ENCODE measurements around the gene TMEM219. TPM values are rescaled to one million over a fixed set of nuclear protein-coding genes. Genes with fewer than 3 reads are reported as not detected.

The TMEM219 gene
- total and polyA plus RNA-seq, 9 of the 15 experiments (the other 6 are each of a cell fraction or from before 2014, with no cell fraction given): 35.3 to 62.8 (median 55.5) TPM

DNA sequence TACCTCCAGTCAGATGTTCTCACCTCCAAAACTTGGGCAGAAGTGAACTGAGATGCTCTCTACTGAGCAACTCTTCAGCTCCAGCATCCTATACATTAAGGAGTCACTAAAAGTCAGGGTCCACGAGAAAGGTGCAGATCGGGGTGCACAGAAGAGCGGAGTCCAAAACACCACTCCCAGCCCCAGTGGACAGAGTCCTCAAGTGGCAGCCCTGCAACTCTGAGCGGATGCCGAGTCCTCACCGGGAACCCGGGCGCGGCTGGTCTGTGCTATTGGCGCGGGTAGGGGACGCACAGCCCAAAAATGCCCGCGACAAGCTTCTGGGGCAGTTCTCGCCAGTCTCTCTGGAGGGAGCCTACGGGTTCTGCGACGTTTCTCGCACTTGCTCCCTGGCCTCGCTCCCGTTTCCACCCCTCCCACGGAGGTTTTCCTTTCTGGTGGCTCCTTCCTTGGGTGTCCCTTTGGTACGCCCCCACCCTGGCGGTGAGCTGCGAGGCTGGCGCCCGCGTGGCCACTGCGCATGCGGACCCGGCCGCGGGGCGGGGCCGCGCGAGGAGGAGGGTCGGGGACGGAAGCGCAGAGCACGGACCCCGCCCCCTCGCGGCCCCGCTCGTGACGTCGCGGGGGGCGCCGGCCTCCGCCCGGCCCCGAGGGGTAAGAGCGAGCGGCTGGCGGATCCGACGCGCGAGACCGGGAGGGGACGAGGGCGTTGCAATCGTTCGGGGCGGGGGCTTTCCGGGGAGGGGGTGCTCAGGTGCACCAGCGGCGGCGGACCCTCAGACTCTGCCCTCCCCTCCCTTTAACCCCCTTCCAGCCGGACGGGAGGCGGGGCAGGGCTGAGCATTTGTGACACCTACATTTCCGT is at the start of gene TMEM219 (continued):
- TF ChIP-seq SP2 (IDR thresholded peaks at IDR 0.05; ENCODE audit: extremely low read depth, low read depth, low read length, poor library complexity, severe bottlenecking) (no peak), CHD4 (IDR thresholded peaks at IDR 0.05; ENCODE audit: insufficient read depth, insufficient replicate concordance, low read depth, low read length, poor library complexity, severe bottlenecking) (peak; percentile 65), SIRT6 (IDR thresholded peaks at IDR 0.05; ENCODE audit: low read depth, low read length) (no peak), PHF20 (IDR thresholded peaks at IDR 0.05; ENCODE audit: partially characterized antibody) (peak; percentile 61), TARDBP (IDR thresholded peaks at IDR 0.05) (peak; percentile 68; the same call in 1 of the 2 replicates), CBX2 (IDR thresholded peaks at IDR 0.05; ENCODE audit: insufficient read depth, low read length, poor library complexity, severe bottlenecking) (no peak), TOE1 (IDR thresholded peaks at IDR 0.05; ENCODE audit: borderline replicate concordance) (peak; percentile 81; the same call in 1 of the 2 replicates), TOE1 (CRISPR knock-in tag; IDR thresholded peaks at IDR 0.05; ENCODE audit: borderline replicate concordance, low read depth) (no peak), PCBP1 (IDR thresholded peaks at IDR 0.05; ENCODE audit: low read depth, low read length, poor library complexity, severe bottlenecking) (peak; percentile 84), SIX5 (IDR thresholded peaks at IDR 0.05; ENCODE audit: borderline replicate concordance in 1 of 2, insufficient read depth in 1 of 2, low read depth in 1 of 2, low read length in 2 of 2) (0 out of 4 replicates have a peak, but pooled peaks of 1 of the 2 experiments have one; percentile 5), ZNF121 (CRISPR knock-in tag; conservative IDR thresholded peaks at IDR 0.05) (no peak), BRD9 (IDR thresholded peaks at IDR 0.05; ENCODE audit: low read depth, partially characterized antibody) (no peak), HCFC1 (IDR thresholded peaks at IDR 0.05; ENCODE audit: low read depth, low read length) (peak; percentile 32; the same call in 1 of the 2 replicates), ZBTB7A (IDR thresholded peaks at IDR 0.05; ENCODE audit: borderline replicate concordance, control insufficient read depth, low read depth, low read length) (peak; percentile 97)
- TF ChIP-seq, protein P1, sequence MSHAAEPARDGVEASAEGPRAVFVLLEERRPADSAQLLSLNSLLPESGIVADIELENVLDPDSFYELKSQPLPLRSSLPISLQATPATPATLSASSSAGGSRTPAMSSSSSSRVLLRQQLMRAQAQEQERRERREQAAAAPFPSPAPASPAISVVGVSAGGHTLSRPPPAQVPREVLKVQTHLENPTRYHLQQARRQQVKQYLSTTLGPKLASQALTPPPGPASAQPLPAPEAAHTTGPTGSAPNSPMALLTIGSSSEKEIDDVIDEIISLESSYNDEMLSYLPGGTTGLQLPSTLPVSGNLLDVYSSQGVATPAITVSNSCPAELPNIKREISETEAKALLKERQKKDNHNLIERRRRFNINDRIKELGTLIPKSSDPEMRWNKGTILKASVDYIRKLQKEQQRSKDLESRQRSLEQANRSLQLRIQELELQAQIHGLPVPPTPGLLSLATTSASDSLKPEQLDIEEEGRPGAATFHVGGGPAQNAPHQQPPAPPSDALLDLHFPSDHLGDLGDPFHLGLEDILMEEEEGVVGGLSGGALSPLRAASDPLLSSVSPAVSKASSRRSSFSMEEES (CRISPR knock-in tag; IDR thresholded peaks at IDR 0.05): no peak
- TF ChIP-seq, protein P2, sequence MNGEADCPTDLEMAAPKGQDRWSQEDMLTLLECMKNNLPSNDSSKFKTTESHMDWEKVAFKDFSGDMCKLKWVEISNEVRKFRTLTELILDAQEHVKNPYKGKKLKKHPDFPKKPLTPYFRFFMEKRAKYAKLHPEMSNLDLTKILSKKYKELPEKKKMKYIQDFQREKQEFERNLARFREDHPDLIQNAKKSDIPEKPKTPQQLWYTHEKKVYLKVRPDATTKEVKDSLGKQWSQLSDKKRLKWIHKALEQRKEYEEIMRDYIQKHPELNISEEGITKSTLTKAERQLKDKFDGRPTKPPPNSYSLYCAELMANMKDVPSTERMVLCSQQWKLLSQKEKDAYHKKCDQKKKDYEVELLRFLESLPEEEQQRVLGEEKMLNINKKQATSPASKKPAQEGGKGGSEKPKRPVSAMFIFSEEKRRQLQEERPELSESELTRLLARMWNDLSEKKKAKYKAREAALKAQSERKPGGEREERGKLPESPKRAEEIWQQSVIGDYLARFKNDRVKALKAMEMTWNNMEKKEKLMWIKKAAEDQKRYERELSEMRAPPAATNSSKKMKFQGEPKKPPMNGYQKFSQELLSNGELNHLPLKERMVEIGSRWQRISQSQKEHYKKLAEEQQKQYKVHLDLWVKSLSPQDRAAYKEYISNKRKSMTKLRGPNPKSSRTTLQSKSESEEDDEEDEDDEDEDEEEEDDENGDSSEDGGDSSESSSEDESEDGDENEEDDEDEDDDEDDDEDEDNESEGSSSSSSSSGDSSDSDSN (IDR thresholded peaks at IDR 0.05; ENCODE audit: borderline replicate concordance in 1 of 2, low read depth in 2 of 2, low read length in 2 of 2): no peak
- TF ChIP-seq, protein P3, sequence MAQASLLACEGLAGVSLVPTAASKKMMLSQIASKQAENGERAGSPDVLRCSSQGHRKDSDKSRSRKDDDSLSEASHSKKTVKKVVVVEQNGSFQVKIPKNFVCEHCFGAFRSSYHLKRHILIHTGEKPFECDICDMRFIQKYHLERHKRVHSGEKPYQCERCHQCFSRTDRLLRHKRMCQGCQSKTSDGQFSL (CRISPR knock-in tag; IDR thresholded peaks at IDR 0.05): 0 out of 2 replicates have a peak, but pooled peaks have one; percentile 44
- TF ChIP-seq, protein P3 (tag; IDR thresholded peaks at IDR 0.05): no peak
- TF ChIP-seq, protein P4, sequence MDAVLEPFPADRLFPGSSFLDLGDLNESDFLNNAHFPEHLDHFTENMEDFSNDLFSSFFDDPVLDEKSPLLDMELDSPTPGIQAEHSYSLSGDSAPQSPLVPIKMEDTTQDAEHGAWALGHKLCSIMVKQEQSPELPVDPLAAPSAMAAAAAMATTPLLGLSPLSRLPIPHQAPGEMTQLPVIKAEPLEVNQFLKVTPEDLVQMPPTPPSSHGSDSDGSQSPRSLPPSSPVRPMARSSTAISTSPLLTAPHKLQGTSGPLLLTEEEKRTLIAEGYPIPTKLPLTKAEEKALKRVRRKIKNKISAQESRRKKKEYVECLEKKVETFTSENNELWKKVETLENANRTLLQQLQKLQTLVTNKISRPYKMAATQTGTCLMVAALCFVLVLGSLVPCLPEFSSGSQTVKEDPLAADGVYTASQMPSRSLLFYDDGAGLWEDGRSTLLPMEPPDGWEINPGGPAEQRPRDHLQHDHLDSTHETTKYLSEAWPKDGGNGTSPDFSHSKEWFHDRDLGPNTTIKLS (IDR thresholded peaks at IDR 0.05; ENCODE audit: borderline replicate concordance, low read depth): peak; percentile 80
